ENCODE measurements around the gene DOCK11. TPM values are rescaled to one million over a fixed set of nuclear protein-coding genes. Genes with fewer than 3 reads are reported as not detected.

Gene DOCK11
- total RNA-seq, 1 donor from 2014 or later: 56.0 TPM

- CTCF ChIA-PET: interaction anchor here (0.6 kb wide), 1 partner anchor 42 kb away, joined by 3 read pairs; no protein-coding TSS in a partner anchor
- intact Hi-C loops (cut with micrococcal nuclease): loop anchor here (10.0 kb wide), 1 partner anchor 61 kb away; no protein-coding TSS in a partner anchor
- H3K36me3 Mint-ChIP-seq (ENCODE audit: low read depth): peaks cover 11% of the 10 kb centered on the region
- no peak for ATAC-seq (ENCODE audit: low read depth)
- TF ChIP-seq CTCF (IDR thresholded peaks at IDR 0.05): no peak
- H3K4me1 Mint-ChIP-seq: peaks cover 26% of the 10 kb centered on the region
- no peaks in the 10 kb centered on the region for H3K27me3 Mint-ChIP-seq
- no peak overlapping the region for H3K4me3 Mint-ChIP-seq
- no peak for DNase-seq
- H3K9me3 Mint-ChIP-seq: no peaks in the 10 kb centered on the region
- POLR2A ChIA-PET: no interaction called here
- H3K27ac Mint-ChIP-seq: no peak overlapping the region
Observed at GRCh38 chrX:118693843-118694242, 198.2 kb downstream of the DOCK11 start.

GRCh38 chrX:118694638-118695037, 199.0 kb downstream of the DOCK11 start:
- DNase-seq (no peak), ATAC-seq (ENCODE audit: low read depth) (no peak)
- H3K4me3 Mint-ChIP-seq: no peak overlapping the region
- H3K9me3 Mint-ChIP-seq: no peaks in the 10 kb centered on the region
- POLR2A ChIA-PET: no interaction called here
- H3K4me1 Mint-ChIP-seq: peaks cover 34% of the 10 kb centered on the region
- peaks cover 9% of the 10 kb centered on the region for H3K36me3 Mint-ChIP-seq (ENCODE audit: low read depth)
- H3K27me3 Mint-ChIP-seq: no peaks in the 10 kb centered on the region
- CTCF ChIA-PET: no interaction called here
- no peak overlapping the region for H3K27ac Mint-ChIP-seq
- intact Hi-C loops (cut with micrococcal nuclease): loop anchor here (10.0 kb wide), 1 partner anchor 60 kb away; no protein-coding TSS in a partner anchor
- TF ChIP-seq CTCF (IDR thresholded peaks at IDR 0.05): no peak

GRCh38 chrX:118698516-118699170, 203.0 kb downstream of the DOCK11 start:
- no peaks in the 10 kb centered on the region for H3K27me3 Mint-ChIP-seq
- intact Hi-C loops (cut with micrococcal nuclease): loop anchor here (10.0 kb wide), 1 partner anchor 56 kb away; no protein-coding TSS in a partner anchor
- H3K4me3 Mint-ChIP-seq: peak overlapping the region; percentile 17
- CTCF ChIA-PET: no interaction called here
- DNase-seq: no peak
- peak overlapping the region; percentile 59 for H3K27ac Mint-ChIP-seq
- POLR2A ChIA-PET: no interaction called here
- ATAC-seq (ENCODE audit: low read depth): peak; percentile 75
- no peaks in the 10 kb centered on the region for H3K36me3 Mint-ChIP-seq (ENCODE audit: low read depth)
- TF ChIP-seq CTCF (IDR thresholded peaks at IDR 0.05): no peak
- no peaks in the 10 kb centered on the region for H3K9me3 Mint-ChIP-seq
- H3K4me1 Mint-ChIP-seq: peaks cover 34% of the 10 kb centered on the region

- Mint-ChIP-seq H3K9me3 (no peaks in the 10 kb centered on the region), H3K27ac (no peak overlapping the region), H3K36me3 (ENCODE audit: low read depth) (no peaks in the 10 kb centered on the region), H3K4me1 (peaks cover 17% of the 10 kb centered on the region), H3K27me3 (no peaks in the 10 kb centered on the region), H3K4me3 (no peak overlapping the region)
- intact Hi-C loops (cut with micrococcal nuclease): no loop called here
- no peak for TF ChIP-seq CTCF (IDR thresholded peaks at IDR 0.05)
- ChIA-PET POLR2A (no interaction called here), CTCF (no interaction called here)
- DNase-seq (no peak), ATAC-seq (ENCODE audit: low read depth) (no peak)
Observed at GRCh38 chrX:118702741-118703140, 207.1 kb downstream of the DOCK11 start.

- H3K9me3 Mint-ChIP-seq: no peaks in the 10 kb centered on the region
- no peak overlapping the region for H3K4me3 Mint-ChIP-seq
- CTCF ChIA-PET: no interaction called here
- TF ChIP-seq CTCF (IDR thresholded peaks at IDR 0.05): no peak
- H3K27me3 Mint-ChIP-seq: no peaks in the 10 kb centered on the region
- intact Hi-C loops (cut with micrococcal nuclease): no loop called here
- no peaks in the 10 kb centered on the region for H3K36me3 Mint-ChIP-seq (ENCODE audit: low read depth)
- ATAC-seq (ENCODE audit: low read depth): no peak
- no peak for DNase-seq
- POLR2A ChIA-PET: no interaction called here
- H3K27ac Mint-ChIP-seq: no peak overlapping the region
- peaks cover 3% of the 10 kb centered on the region for H3K4me1 Mint-ChIP-seq
Observed at GRCh38 chrX:118706681-118707080, 211.1 kb downstream of the DOCK11 start.
